ENCODE data around the gene ARMC12.

GRCh38 chr6:35728683-35729678, 7.9 kb upstream of the ARMC12 start:
- TF ChIP-seq MAX (IDR thresholded peaks at IDR 0.05) (no peak), MAFK (IDR thresholded peaks at IDR 0.05; ENCODE audit: partially characterized antibody) (no peak), BHLHE40 (IDR thresholded peaks at IDR 0.05; ENCODE audit: low read depth, low read length) (no peak), ZNF302 (CRISPR knock-in tag; IDR thresholded peaks at IDR 0.05) (no peak), CEBPB (IDR thresholded peaks at IDR 0.05) (no peak), SMC3 (IDR thresholded peaks at IDR 0.05) (no peak), RCOR1 (IDR thresholded peaks at IDR 0.05; ENCODE audit: low read depth, low read length) (no peak), KDM5A (IDR thresholded peaks at IDR 0.05) (no peak), JUNB (IDR thresholded peaks at IDR 0.05) (no peak), MAZ (IDR thresholded peaks at IDR 0.05; ENCODE audit: borderline replicate concordance, low read depth, low read length) (no peak), NR3C1 (IDR thresholded peaks at IDR 0.05) (no peak)
- TF ChIP-seq, protein P1, sequence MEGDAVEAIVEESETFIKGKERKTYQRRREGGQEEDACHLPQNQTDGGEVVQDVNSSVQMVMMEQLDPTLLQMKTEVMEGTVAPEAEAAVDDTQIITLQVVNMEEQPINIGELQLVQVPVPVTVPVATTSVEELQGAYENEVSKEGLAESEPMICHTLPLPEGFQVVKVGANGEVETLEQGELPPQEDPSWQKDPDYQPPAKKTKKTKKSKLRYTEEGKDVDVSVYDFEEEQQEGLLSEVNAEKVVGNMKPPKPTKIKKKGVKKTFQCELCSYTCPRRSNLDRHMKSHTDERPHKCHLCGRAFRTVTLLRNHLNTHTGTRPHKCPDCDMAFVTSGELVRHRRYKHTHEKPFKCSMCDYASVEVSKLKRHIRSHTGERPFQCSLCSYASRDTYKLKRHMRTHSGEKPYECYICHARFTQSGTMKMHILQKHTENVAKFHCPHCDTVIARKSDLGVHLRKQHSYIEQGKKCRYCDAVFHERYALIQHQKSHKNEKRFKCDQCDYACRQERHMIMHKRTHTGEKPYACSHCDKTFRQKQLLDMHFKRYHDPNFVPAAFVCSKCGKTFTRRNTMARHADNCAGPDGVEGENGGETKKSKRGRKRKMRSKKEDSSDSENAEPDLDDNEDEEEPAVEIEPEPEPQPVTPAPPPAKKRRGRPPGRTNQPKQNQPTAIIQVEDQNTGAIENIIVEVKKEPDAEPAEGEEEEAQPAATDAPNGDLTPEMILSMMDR (IDR thresholded peaks at IDR 0.05) = no peak
- TF ChIP-seq, protein P2, sequence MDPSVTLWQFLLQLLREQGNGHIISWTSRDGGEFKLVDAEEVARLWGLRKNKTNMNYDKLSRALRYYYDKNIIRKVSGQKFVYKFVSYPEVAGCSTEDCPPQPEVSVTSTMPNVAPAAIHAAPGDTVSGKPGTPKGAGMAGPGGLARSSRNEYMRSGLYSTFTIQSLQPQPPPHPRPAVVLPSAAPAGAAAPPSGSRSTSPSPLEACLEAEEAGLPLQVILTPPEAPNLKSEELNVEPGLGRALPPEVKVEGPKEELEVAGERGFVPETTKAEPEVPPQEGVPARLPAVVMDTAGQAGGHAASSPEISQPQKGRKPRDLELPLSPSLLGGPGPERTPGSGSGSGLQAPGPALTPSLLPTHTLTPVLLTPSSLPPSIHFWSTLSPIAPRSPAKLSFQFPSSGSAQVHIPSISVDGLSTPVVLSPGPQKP (IDR thresholded peaks at IDR 0.05; ENCODE audit: low read depth, low read length) = no peak

Measured in A549 (cell line).